ENCODE results near the gene MKNK1.

The MKNK1 gene

GRCh38 chr1:46557403-46557802, 46.7 kb downstream of the MKNK1 start:
- no peak for DNase-seq

GRCh38 chr1:46556822-46557221, 47.2 kb downstream of the MKNK1 start:
- peak; percentile 72 for DNase-seq

- DNase-seq: no peak
These were observed 48.0 kb downstream of the MKNK1 start for GRCh38 chr1:46555826-46556619.

- DNase-seq: no peak
These were observed 49.3 kb downstream of the MKNK1 start for GRCh38 chr1:46554597-46555381.

GRCh38 chr1:46554236-46554596, 49.9 kb downstream of the MKNK1 start:
- DNase-seq: no peak

- DNase-seq: no peak
These were observed 50.6 kb downstream of the MKNK1 start for GRCh38 chr1:46553506-46553905.

GRCh38 chr1:46552357-46553237, 51.5 kb downstream of the MKNK1 start:
- no peak for DNase-seq

GRCh38 chr1:46551597-46552095, 52.4 kb downstream of the MKNK1 start, which contains the start of gene KNCN:
Gene KNCN (minus strand): TSS chr1:46551647. CDS start chr1:46551215, 432 bp downstream.
- no peak for DNase-seq

- DNase-seq: no peak
These were observed 53.3 kb downstream of the MKNK1 start for GRCh38 chr1:46550751-46551231.

- DNase-seq: no peak
These were observed 54.1 kb downstream of the MKNK1 start for GRCh38 chr1:46549697-46550681.

GRCh38 chr1:46547481-46548383, 56.3 kb downstream of the MKNK1 start:
- DNase-seq: peak; percentile 53

GRCh38 chr1:46546210-46546609, 57.9 kb downstream of the MKNK1 start:
- DNase-seq: no peak

GRCh38 chr1:46545784-46546183, 58.3 kb downstream of the MKNK1 start:
- no peak for DNase-seq

- DNase-seq: no peak
These were observed 59.4 kb downstream of the MKNK1 start for GRCh38 chr1:46544561-46545240.

GRCh38 chr1:46543761-46544560, 60.1 kb downstream of the MKNK1 start:
- DNase-seq: no peak

- no peak for DNase-seq
These were observed 60.7 kb downstream of the MKNK1 start for GRCh38 chr1:46543382-46543760.

- DNase-seq: peak; percentile 84
These were observed 64.1 kb downstream of the MKNK1 start for GRCh38 chr1:46539972-46540371.

GRCh38 chr1:46538147-46538546, 65.9 kb downstream of the MKNK1 start:
- DNase-seq: no peak

- DNase-seq: no peak
These were observed 66.4 kb downstream of the MKNK1 start for GRCh38 chr1:46537651-46538050.

Measured in HCEC 1CT (cell line).